ENCODE measurements around the gene SGSM1. TPM values are rescaled to one million over a fixed set of nuclear protein-coding genes. Genes with fewer than 3 reads are reported as not detected.
A peak's percentile ranks its signal among the peaks of the same experiment; 100 is the strongest.

SGSM1 gene
- total RNA-seq, 4 donors from 2014 or later, result 3.5 to 6.1 (median 4.4) TPM

DNA sequence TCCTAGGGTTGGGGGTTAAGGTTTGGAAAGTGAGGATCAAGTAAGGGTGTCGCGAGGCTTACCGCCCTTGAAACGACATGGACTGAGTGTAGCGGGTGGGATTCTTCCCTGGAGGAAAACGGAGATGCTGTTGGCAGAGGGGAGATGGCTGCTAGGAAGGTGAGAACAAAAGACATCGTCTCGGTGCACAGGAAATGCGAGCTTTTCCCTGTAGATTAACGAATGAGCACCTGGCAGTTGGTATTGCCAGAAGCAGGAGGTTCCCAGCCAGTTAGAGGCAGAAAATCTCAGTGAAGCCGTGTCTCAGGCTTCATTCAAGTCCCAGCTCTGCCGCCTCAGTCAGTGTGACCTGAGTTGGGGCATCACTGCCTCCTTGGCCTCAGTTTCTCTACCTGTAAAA is 141.9 kb downstream of the SGSM1 start:
- no peak for TF ChIP-seq CTCF (IDR thresholded peaks at IDR 0.05)
- TF ChIP-seq POLR2A (IDR thresholded peaks at IDR 0.05), result no peak
- intact Hi-C loops (cut with DNase I; ENCODE audit: low total_unique reads), result no loop called here
- no peak for DNase-seq (ENCODE audit: low spot score in 2 of 2)
- H3K4me3 ChIP-seq (ENCODE audit: low read depth, poor library complexity, severe bottlenecking), result no peak overlapping the region
- WGBS, 2 donors, result 61 to 62% methylated on average over 12 of the region's 12 CpGs

GRCh38 chr22:24948356-24949202 is 142.6 kb downstream of the SGSM1 start:
- TF ChIP-seq CTCF (IDR thresholded peaks at IDR 0.05) (no peak), POLR2A (IDR thresholded peaks at IDR 0.05) (no peak)
- no peak for DNase-seq (ENCODE audit: low spot score in 2 of 2)
- 69 to 78% methylated on average over 13 of the region's 13 CpGs for WGBS, 2 donors
- H3K4me3 ChIP-seq (ENCODE audit: low read depth, poor library complexity, severe bottlenecking), result no peak overlapping the region
- intact Hi-C loops (cut with DNase I; ENCODE audit: low total_unique reads), result no loop called here

GRCh38 chr22:24950272-24950902 is 144.4 kb downstream of the SGSM1 start:
- H3K4me3 ChIP-seq (ENCODE audit: low read depth, poor library complexity, severe bottlenecking), result no peak overlapping the region
- 13 to 14% methylated on average over 7 of the region's 7 CpGs for WGBS, 2 donors
- TF ChIP-seq CTCF (IDR thresholded peaks at IDR 0.05) (no peak), POLR2A (IDR thresholded peaks at IDR 0.05) (no peak)
- DNase-seq (ENCODE audit: low spot score in 2 of 2), result no peak
- intact Hi-C loops (cut with DNase I; ENCODE audit: low total_unique reads), result loop anchor here (5.0 kb wide), 1 partner anchor 97 kb away; no protein-coding TSS in a partner anchor

GRCh38 chr22:24951942-24952836 is 146.2 kb downstream of the SGSM1 start, which contains the start of gene KIAA1671:
TSS of gene KIAA1671 (plus strand) at chr22:24952716. CDS start at chr22:25028000, 75,284 bp downstream.
- intact Hi-C loops (cut with DNase I; ENCODE audit: low total_unique reads), result loop anchor here (5.0 kb wide), 1 partner anchor 95 kb away; no protein-coding TSS in a partner anchor
- TF ChIP-seq POLR2A (IDR thresholded peaks at IDR 0.05) (no peak), CTCF (IDR thresholded peaks at IDR 0.05) (peak in 1 of 3 donors; percentile 88)
- 2 to 3% methylated on average over 26 to 56 of the region's 71 CpGs for WGBS, 2 donors
- peak within 1 kb of the TSS; percentile 50 for H3K4me3 ChIP-seq (ENCODE audit: low read depth, poor library complexity, severe bottlenecking)
- peak; percentile 64 to 94 for DNase-seq (ENCODE audit: low spot score in 2 of 2)

GRCh38 chr22:24952837-24953383 is 146.9 kb downstream of the SGSM1 start:
- peak; percentile 38 to 91 for DNase-seq (ENCODE audit: low spot score in 2 of 2)
- WGBS, 2 donors, result 0 to 1% methylated on average over 23 to 34 of the region's 35 CpGs
- H3K4me3 ChIP-seq (ENCODE audit: low read depth, poor library complexity, severe bottlenecking), result peak overlapping the region; percentile 50
- no peak for TF ChIP-seq POLR2A (IDR thresholded peaks at IDR 0.05)
- TF ChIP-seq CTCF (IDR thresholded peaks at IDR 0.05), result no peak
- intact Hi-C loops (cut with DNase I; ENCODE audit: low total_unique reads), result loop anchor here (5.0 kb wide), 1 partner anchor 94 kb away; no protein-coding TSS in a partner anchor
